GM21526 (cell line): Measurements from ENCODE around the gene AURKAIP1.
"Not testable (repeated sequence)": the region's sequence is repeated elsewhere in the genome, so short reads cannot be mapped to it uniquely, and the experiment has no call there.

Source experiments
- ATAC-seq: cut with Tn5 transposase; IDR thresholded peaks from one replicate; pipeline ENCODE4 v1.9.1; 2021; ENCODE audit warnings: moderate library complexity; ENCODE audit not compliant: unreplicated experiment, low FRiP score

AURKAIP1 gene

DNA sequence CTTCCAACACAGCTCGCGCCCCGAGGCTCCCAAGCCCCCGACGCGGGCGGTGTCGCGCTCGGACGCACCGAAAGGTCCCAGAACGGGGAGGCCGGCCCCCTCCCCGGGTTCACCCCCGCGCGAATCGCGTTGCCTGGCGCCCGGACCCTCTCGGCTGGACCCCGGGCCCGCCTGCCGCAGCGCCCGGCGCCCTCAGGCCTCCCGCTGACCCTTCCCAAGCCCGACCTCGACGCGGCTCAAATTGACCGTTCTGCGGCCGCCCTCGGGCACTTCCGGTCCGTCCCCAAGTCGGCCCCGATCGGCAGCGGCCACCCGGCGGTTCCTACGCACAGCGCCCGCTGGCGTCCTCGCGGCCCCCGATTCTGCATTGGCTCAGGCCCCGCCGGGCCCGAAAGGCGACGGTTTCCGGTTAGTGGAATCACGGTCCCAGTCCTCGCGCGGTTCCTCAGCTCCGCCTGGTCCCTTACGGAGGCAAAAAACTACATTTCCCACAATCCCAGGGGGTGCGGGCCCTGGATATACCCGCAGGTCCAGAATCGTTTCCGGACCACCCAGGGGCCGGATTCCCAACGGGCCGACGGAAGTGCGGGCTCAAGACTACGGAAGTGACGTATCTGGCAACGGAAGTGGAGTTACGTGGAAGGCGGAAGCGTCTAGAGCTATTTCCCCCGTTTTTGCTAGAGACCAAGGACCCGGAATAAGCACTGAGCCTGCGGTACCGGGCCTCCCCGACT, at the start of gene AURKAIP1:
AURKAIP1 (minus strand) TSS at position 279 of the 734 bp plus-strand sequence. CDS start 451 bp downstream, outside the sequence.
- ATAC-seq: peak; percentile 76

DNA sequence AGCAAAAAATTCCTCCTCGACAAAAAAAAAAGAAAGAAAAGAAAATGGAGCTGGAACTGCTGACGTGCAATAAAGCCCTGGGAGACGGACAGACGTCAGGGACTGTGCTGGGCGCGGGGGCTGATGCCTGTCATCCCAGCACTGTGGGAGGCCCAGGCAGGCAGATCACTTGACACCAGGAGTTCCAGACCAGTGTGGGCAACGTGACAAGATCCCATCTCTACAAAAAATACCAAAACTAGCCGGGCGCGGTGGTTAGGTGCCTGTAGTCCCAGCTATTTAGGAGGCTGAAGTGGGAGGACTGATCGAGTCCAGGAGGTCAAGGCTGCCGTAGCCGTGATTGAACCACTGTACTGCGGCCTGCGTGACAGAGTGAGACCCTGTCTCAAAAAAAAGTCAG, 49.7 kb upstream of the AURKAIP1 start:
- ATAC-seq: no peak

DNA sequence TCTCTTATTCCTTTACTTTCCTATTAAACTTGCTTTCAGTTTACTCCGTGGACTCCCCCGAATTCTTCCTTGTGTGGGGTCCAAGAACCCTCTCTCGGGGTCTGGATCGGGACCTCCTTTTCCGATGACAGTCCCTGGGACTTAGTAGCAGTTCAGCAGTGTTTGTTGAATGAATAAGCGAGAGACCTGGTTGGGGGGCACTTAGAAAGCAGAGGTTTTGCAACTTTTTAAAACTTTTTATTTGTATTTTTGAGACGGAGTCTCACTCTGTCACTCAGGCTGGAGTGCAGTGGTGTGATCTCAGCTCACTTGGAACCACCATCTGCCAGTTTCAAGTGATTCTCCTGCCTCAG, 48.2 kb upstream of the AURKAIP1 start:
- ATAC-seq: no peak

DNA sequence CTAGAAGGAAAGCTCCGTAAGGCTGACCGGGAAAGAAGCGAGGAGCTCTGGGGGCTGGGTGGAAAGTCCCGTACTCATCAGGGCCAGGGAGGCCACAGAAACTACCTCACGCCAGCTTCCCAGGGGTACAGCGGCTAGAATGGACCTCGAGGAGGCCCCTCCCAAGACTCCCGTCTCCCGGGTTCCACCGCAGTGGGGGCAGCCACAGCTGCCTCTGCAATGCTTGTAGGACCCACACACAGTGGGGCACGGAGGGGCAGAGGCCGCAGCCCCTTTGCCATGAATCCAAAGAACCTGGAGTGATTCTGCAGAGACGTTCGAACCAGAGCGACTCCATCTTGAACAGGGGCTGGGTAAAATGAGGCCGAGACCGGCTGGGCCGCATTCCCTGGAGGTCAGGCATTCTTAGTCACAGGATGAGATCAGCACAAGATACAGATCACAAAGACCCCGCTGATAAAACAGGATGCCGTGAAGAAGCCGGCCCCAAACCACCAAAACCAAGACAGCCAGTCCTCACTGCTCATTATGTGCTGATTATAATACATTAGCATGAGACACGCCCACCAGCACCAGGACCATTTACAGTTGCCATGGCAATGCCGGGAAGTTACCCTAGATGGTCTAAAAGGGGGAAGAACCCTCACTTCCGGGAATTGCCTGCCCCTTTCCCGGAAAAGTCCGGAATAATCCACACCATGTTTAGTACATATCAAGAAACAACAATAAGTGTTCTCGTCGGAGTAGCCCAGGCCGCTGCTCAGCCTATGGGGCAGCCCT, 47.6 kb upstream of the AURKAIP1 start:
- no peak for ATAC-seq

DNA sequence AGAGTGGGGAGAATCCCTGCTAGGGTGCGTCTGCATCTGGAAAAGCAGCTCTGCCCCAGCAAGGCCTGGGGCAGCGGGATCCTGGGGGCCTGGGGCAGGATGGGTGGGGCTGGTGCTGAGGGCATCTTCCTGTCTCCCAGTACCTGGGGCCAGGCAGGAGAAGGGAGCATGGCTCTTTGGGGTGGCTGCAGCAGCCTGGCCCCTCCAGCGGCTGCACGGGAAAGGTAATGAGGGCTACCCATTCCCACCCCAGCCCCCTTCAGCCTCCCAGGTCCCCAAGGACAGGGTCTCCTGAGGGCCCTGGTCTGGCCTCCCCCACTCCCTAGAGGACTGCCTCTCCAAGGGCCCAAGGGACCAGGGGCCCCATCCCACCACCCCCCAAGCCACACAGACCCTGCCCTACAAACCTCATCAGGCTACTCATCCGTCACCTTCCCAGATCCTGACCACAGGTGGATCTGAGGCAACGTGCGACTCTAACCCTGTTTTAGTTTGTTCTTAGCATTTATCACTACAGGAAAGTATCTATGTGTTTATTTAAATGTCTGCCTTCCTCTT, 47.0 kb upstream of the AURKAIP1 start:
- no peak for ATAC-seq

DNA sequence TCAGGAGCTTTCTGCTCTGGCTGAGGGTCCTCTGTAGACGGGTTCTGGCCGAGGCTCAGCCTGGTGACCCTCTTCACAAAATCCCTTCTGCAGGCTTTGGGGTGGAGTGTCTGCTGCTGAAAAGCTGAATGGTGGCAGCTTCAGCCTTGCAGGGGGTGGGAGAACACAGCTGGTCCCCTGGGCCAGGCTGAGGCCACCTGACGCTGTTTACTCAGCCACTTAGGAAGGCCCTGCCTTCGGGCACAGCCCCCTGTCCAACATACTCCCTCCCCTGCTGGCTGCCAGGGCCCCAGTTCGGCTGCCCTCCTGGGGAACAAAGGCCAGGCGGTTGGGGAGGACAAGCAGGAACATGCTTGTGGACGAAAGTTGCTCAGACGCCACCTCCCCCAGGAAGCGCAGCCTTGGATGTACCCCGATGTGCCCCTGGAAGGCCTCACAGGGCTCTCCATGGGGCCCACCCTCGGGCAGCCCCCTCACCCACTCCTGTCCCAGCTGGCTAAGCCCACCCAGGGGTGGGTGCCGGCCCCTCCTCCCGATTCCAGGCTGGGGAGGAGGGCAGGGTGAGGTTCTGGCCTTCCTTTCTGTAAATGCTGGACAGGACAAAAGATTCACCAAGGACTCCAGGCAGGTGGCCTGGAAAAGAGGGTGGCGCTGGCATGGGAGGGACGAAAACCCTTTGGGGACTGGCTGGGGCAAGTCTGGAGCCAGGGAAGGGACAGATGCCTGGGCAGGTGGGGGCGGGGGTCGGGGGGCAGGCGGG, 46.3 kb upstream of the AURKAIP1 start, which contains the start of gene ANKRD65:
ANKRD65 (minus strand) TSS at position 130 of the 760 bp plus-strand sequence. CDS start 271 bp downstream, outside the sequence.
- ATAC-seq: no peak

DNA sequence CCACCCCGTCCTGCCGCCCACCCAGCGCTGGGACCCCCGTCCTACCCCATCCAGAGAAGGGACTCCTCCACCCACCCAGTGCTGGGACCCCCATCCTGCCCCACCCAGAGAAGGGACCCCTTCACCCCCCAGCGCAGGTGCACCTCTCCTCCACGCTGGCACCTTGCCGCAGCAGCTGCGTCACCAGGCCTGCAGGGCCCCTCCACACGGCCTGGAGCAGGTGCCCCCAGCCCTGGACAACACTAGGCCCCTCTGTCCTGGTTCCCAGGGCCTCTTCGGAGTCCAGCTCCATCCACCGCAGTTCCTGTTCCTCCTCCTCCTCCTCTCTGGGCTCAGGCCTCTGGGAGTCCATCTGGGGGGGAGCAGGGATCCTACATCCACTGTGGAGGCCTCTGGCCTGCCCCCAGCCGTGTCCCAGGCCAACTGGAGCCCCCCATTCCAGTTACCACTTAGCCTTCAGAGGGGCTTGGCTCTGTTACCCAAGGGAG, 45.7 kb upstream of the AURKAIP1 start:
- ATAC-seq: no peak

DNA sequence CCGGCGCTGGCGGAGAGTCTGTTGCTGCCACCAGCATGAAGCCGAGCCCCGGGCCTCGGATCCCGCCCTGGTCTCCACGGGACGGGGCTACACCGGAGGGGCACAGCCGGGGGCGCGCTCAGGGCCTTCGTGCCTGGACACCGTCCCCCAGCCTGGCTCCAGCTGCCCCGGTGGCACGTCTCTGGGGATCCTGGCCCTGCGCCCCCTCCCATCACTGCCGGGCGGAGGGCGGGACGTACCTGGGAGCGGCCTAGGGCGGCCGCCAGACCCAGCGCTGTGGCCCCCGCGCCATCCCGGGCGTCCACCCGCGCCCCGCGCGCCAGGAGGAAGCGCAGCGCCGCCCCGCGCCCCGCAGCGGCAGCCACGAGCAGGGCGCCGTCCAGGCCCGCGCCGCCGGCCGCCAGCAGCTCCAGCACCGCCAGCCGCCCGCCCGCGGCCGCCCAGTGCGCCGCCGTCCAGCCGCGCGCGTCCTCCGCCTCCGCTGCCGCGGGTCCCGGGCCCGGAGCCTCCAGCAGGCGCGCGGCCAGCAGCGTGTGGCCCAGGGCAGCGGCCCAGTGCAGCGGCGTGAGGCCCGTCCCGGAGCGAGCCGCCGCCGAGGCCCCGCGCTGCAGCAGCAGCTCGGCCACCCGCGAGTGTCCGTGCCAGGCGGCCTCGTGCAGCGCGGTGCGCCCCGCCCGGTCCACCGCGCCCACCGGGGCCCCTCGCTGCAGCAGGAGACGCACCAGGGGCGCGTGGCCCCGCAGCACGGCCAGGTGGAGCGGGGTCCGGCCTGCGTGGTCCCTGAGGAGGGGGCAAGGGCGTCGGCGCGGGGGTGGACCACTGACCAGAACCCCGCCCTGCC, 45.0 kb upstream of the AURKAIP1 start:
- no peak for ATAC-seq

DNA sequence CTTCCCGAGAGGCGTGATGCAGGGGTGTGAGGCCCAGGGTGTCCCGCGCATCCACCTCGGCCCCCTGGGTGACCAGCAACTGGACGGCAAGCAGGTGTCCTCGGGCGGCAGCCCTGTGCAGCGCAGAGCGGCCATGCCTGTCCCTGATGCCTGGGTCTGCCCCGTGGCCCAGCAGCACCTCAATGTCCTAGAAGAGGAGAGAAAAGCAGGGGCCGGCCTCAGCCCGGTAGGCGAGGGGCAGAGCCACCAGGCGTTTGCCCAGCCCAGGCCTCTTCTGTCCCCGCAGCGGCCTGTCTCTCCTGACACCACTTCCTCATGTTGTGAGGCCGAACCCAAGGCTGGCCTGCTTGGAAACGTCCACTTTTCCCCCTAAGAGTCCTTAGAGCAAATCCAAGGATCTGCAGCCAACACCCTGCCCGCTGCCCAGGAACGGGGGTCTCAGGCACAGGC, 44.4 kb upstream of the AURKAIP1 start:
- ATAC-seq: no peak

DNA sequence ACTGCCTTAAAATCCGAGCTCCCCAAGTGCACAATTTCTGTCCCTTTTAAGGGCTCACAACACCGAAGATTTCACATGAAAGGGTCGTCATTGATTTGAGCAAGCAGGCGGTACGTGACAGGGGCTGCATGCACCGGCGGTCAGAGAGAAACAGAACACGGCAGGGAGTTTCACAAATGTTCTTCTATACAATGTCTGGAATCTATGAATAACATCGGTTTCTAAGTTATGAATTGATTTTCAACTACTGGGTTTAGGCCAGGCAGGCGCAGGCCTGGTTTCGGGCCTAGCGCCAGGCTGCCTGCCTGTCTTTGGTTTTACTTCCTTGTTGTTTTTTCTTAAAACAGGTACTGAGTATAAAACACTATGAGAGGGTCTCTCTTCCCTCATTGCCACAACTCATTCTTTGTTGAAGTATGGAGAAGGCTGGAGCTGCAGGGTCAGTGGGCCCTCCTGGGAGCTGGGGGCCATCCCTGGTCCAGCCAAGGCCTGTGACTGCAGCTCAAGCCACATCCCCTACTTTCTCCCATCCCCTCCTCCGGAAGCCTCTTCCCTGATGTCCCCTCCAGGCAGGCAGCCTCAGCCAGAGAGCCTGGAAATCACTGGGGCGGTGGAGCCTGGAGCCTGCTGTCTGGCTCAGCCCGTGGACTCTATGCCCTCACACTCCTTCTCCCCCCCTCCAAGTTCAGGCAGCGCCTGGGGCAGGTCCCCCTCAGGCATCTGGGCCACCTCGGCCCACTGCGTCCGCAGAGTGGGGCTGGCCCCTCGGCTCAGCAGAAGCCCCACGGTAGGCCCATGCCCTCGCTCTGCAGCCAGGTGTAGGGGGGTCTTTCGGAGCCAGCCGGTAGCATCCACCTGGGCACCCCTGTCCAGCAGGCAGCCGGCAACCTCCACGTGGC, 43.7 kb upstream of the AURKAIP1 start:
- no peak for ATAC-seq

DNA sequence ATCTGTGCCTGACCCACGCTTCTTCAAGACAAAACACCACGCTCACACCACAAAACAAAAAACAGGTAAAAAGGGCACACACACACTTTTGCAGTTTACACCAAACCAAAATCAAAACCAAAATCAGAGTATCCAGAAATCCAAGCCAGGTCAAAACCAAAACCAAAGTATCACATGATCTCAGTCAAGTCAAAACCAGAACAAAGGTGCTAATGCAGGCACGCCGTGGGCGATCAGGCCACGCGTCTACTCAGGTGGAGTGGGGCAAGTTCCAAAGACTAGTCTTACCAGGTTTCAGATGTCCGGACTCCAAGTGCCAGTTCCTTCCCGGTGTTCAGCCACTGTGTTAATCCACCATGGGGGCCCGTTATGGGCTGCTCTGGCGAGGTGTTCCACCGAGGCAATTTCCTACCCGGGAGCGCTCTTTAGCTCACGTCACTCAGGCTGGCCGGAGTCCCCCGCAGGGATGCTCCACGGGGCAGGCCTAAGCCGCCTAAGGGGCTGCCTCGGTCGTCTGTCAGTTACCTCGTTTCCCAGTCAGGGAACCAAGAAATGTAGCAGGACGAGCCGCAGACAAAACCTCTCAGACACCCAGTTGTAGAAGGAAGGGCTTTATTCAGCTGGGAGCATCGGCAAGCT, 42.9 kb upstream of the AURKAIP1 start:
- not testable (repeated sequence) for ATAC-seq

DNA sequence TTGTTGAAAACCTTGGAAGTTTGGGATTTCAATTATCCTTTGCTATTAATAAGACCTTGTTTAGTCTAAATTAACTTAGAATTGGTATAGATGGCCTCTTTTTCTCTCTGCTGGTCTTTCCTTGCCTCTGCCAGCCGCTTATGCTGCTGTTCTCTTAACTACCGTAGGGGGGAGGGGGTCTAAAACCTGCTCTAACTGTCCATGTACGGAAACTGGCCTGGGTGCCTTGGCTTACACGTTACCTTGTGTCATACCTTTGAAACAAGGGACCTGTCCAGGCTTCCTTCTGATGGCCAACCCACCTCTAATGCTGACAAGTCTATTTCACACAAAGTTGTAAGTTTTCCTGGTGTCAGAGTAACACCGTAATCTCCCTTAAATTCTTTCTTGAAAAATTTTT, 42.4 kb upstream of the AURKAIP1 start:
- not testable (repeated sequence) for ATAC-seq

DNA sequence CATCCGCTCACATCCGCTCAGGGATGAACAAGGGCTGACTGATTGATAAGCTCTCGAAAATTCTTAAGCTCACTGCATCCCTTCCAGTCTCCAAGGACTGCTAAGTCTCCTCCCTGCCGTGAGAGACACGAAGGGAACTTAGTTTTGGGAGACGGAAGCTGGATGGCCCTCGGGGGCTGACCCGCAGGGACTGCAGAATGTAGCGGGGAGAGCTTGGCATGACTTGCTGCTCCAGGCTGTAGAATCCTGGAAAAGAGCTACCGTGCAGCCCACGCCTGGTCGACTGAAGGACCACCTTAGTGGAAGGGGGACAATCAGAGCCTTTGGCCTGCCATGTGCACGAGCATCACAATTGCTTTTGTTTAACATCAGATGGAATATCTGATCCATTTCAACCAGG, 40.7 kb upstream of the AURKAIP1 start:
- ATAC-seq: no peak

DNA sequence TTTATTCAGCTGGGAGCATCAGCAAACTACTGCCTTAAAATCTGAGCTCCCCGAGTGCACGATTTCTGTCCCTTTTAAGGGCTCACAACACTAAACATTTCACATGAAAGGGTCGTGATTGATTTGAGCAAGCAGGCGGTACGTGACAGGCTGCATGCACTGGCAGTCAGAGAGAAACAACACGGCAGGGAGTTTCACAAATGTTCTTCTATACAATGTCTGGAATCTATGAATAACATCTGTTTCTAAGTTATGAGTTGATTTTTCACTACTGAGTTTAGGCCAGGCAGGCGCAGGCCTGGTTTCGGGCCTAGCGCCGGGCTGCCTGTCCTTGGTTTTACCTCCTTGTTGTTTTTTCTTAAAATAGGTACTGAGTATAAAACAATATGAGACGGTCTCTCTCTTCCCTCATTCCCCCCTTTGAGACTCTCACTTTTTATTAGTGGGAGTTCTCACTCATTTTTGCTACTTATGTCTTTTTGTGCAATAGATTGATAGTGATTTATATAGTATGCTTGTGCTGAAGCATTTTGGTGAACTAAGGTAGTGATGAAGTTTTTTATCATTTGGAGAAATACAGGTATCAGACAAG, 37.4 kb upstream of the AURKAIP1 start:
- ATAC-seq: not testable (repeated sequence)

DNA sequence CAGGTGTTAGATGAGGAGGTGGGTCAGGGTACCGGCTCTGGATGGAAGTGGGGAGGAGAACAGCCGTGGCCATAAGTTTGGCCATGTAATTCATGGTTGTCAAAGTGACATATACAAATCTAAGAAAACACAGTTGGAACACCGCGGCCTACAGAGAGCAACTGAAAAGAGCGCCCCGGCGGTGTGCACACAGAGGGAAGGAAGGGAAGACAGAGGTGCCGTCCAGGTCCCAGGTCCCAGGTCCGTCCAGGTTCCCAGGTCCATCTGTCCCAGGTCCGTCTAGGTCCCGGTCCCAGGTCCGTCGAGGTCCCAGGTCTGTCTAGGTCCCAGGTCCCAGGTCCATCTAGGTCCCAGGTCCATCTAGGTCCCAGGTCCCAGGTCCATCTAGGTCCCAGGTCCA, 36.6 kb upstream of the AURKAIP1 start:
- no peak for ATAC-seq

DNA sequence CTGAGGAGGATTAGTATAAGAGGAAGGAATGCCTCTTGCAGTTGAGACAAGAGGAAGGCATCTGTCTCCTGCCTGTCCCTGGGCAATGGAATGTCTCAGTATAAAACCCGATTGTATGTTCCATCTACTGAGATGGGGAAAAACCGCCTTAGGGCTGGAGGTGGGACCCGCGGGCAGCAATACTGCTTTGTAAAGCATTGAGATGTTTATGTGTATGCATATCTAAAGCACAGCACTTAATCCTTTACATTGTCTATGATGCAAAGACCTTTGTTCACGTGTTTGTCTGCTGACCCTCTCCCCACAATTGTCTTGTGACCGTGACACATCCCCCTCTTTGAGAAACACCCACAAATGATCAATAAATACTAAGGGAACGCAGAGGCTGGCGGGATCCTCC, 35.2 kb upstream of the AURKAIP1 start:
- not testable (repeated sequence) for ATAC-seq

DNA sequence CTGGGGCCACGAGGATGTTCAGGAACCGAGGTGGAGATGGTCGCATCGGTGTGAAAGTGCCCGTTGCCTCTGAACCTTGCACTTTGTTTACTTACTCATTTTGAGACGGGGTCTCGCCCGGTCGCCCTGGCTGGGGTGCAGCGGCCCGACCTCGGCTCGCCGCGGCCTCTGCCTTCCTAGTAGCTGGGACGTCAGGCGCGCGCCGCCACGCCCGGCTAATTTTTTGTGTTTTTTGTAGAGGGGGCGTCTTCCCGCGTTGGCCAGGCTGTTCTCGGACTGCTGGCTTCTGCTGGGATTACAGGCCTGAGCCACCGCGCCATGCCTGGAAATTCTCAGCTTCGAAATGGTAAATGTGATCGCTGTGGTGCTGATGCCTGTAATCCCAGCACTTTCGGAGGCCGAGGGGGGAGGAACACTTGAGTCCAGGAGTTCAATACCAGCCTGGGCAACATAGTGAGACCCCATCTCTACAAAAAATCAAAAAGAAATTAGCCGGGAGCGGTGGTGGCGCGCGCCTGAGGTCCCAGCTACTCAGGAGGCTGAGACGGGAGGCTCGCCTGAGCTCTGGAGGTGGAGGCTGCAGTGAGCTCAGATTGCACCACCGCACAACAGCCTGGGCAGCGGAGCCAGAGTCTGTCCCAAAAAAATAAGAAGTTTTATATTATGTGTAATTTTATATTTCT, 32.8 kb upstream of the AURKAIP1 start:
- ATAC-seq: peak; percentile 2
